ENCODE results near the gene FAM200C. TPM values are rescaled to one million over a fixed set of nuclear protein-coding genes. Genes with fewer than 3 reads are reported as not detected.

The FAM200C gene
- polyA plus RNA-seq, 1 experiment: 5.3 TPM

DNA sequence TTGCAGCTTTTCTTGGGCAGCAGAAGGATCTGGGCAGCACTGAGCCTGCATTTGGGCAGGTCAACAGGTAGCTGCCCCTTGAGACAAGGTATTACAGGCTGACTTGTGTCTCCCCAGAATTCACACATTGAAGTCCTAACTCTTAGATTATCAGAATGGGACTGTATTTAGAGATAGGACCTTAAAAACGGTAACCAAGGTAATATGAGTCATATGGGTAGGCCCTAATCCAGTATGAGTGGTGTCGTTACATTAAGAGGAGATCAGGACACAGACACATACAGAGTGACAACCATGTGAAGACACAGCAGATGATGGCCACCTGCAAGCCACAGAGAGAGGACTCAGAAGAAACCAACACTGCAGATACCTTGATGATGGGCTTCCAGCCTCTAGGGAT is 32.6 kb downstream of the FAM200C start:
- CTCF ChIA-PET: interaction anchor here (2.0 to 2.4 kb wide), 2 partner anchors 24 to 345 kb away, joined by 6 to 9 read pairs; no protein-coding TSS in a partner anchor
- Histone ChIP-seq H3K27ac (ENCODE audit: low read depth, low read length) (no peak overlapping the region), H3K27me3 (ENCODE audit: control insufficient read depth, insufficient read depth, low read length) (no peaks in the 10 kb centered on the region), H3K9me3 (ENCODE audit: control insufficient read depth, insufficient read depth, low read length) (peaks cover 2% of the 10 kb centered on the region; the same call in 1 of the 2 replicates), H3K4me3 (ENCODE audit: low read depth, low read length) (no peak overlapping the region)
- POLR2A ChIA-PET: no interaction called here
- TF ChIP-seq, protein P1, sequence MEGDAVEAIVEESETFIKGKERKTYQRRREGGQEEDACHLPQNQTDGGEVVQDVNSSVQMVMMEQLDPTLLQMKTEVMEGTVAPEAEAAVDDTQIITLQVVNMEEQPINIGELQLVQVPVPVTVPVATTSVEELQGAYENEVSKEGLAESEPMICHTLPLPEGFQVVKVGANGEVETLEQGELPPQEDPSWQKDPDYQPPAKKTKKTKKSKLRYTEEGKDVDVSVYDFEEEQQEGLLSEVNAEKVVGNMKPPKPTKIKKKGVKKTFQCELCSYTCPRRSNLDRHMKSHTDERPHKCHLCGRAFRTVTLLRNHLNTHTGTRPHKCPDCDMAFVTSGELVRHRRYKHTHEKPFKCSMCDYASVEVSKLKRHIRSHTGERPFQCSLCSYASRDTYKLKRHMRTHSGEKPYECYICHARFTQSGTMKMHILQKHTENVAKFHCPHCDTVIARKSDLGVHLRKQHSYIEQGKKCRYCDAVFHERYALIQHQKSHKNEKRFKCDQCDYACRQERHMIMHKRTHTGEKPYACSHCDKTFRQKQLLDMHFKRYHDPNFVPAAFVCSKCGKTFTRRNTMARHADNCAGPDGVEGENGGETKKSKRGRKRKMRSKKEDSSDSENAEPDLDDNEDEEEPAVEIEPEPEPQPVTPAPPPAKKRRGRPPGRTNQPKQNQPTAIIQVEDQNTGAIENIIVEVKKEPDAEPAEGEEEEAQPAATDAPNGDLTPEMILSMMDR (IDR thresholded peaks at IDR 0.05; ENCODE audit: low read depth, low read length): no peak
- DNase-seq (ENCODE audit: low read depth, low spot score): no peak

- Histone ChIP-seq H3K27me3 (ENCODE audit: control insufficient read depth, insufficient read depth, low read length) (no peaks in the 10 kb centered on the region), H3K4me3 (ENCODE audit: low read depth, low read length) (no peak overlapping the region), H3K27ac (ENCODE audit: low read depth, low read length) (no peak overlapping the region), H3K9me3 (ENCODE audit: control insufficient read depth, insufficient read depth, low read length) (peaks cover 2% of the 10 kb centered on the region; the same call in 1 of the 2 replicates)
- ChIA-PET POLR2A (no interaction called here), CTCF (interaction anchor here (2.0 to 2.4 kb wide), 2 partner anchors 25 to 344 kb away, joined by 6 to 9 read pairs; no protein-coding TSS in a partner anchor)
- TF ChIP-seq, protein P1 (IDR thresholded peaks at IDR 0.05; ENCODE audit: low read depth, low read length): no peak
- no peak for DNase-seq (ENCODE audit: low read depth, low spot score)
Observed at GRCh38 chr5:160366230-160366629, 33.6 kb downstream of the FAM200C start.

DNA sequence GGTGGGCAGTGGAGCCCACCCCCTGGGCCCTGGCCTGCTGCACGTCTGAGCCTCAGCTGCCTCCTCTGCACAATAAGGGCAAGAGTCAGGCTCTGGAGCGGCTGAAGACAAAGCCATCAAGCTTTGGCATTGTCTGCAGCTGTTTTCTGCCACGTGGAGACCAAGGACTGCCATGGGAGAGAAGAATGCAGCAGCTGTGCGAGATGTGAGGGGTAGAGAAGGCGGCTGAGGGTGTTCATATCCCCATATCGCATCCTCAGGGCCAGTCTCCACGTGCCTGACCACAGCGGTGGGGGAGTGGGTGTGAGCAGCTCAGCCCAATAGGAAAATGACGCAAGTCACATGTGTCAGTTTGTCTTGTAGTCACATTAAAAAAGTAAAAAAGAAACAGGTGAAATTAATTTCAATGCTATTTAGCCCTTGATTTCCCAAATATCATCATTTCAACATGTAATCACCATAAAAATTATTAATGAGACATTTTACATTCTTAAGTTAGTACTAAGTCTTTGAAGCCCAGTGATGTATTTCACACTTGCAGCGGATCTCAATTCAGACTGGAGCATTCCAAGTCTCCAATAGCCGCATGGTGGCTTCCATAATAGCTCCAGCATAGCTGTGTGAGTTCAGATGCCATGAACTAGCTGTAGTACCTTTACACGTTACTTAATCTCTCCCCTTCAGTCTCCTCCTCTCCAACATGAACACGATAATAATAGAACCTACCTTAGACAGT is 36.0 kb downstream of the FAM200C start:
- ChIA-PET POLR2A (no interaction called here), CTCF (interaction anchor here (1.0 kb wide), 1 partner anchor 27 kb away, joined by 3 read pairs; no protein-coding TSS in a partner anchor)
- Histone ChIP-seq H3K9me3 (ENCODE audit: control insufficient read depth, insufficient read depth, low read length) (peaks cover 2% of the 10 kb centered on the region; the same call in 1 of the 2 replicates), H3K27me3 (ENCODE audit: control insufficient read depth, insufficient read depth, low read length) (no peaks in the 10 kb centered on the region), H3K4me3 (ENCODE audit: low read depth, low read length) (no peak overlapping the region), H3K27ac (ENCODE audit: low read depth, low read length) (no peak overlapping the region)
- no peak for DNase-seq (ENCODE audit: low read depth, low spot score)
- TF ChIP-seq, protein P1 (IDR thresholded peaks at IDR 0.05; ENCODE audit: low read depth, low read length): no peak

DNA sequence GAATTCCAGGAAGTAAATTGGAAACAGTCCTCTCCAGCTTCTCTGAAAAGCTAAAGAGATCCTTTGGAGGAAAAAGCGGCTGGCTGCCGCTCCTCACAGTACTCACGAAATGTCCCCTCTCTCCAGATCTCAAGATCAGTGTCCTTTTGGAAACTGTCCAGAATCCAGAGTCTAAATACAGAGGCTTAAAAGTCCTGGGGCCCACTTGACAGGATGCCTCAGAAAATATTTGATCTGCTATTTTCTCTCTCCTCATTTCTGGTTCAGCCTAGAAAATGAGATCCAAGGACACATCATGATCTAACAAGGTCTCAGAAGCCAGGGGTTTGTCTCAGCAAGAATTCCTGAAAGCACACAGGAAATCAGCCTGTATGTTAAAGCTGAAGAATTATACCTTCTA is 36.6 kb downstream of the FAM200C start:
- DNase-seq (ENCODE audit: low read depth, low spot score): no peak
- TF ChIP-seq, protein P1 (IDR thresholded peaks at IDR 0.05; ENCODE audit: low read depth, low read length): no peak
- ChIA-PET CTCF (no interaction called here), POLR2A (interaction anchor here (0.5 kb wide), 1 partner anchor 363 kb away, joined by 5 read pairs; no protein-coding TSS in a partner anchor)
- no peak overlapping the region for H3K4me3 ChIP-seq (ENCODE audit: low read depth, low read length)
- H3K27me3 ChIP-seq (ENCODE audit: control insufficient read depth, insufficient read depth, low read length): no peaks in the 10 kb centered on the region
- no peak overlapping the region for H3K27ac ChIP-seq (ENCODE audit: low read depth, low read length)
- H3K9me3 ChIP-seq (ENCODE audit: control insufficient read depth, insufficient read depth, low read length): no peaks in the 10 kb centered on the region

DNA sequence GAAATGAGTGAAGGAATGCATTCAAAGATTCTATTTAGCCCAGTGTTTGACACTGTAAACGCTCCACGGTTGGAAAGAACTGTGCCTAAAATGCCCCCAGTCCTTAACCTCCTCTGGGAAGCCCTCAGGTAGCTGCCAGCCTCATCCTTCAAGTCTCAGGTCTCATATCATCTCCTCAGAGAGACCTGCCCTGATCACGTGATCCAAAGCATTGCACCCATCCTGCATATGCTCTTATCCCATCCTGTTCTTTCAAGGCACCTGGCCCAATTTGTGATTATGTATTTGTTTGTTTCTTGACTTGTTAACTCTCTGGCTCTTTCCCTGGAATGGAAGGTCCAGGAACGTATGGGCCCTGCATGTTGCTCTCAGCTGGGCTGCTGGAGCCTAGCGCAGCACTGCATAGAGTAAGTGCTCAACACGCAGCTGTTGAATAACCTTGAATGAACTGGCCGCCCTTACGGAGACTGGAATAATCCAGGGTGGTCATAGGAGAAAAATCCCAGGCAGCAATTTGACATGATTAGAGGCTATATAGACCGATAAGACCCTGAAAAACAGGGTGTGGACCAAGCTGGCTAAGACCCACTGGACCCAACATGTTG is 38.1 kb downstream of the FAM200C start:
- DNase-seq (ENCODE audit: low read depth, low spot score): no peak
- POLR2A ChIA-PET: no interaction called here
- no peaks in the 10 kb centered on the region for H3K27me3 ChIP-seq (ENCODE audit: control insufficient read depth, insufficient read depth, low read length)
- no peak overlapping the region for H3K27ac ChIP-seq (ENCODE audit: low read depth, low read length)
- H3K4me3 ChIP-seq (ENCODE audit: low read depth, low read length): no peak overlapping the region
- no peaks in the 10 kb centered on the region for H3K9me3 ChIP-seq (ENCODE audit: control insufficient read depth, insufficient read depth, low read length)
- CTCF ChIA-PET: interaction anchor here (3.5 kb wide), 1 partner anchor 340 kb away, joined by 21 read pairs; no protein-coding TSS in a partner anchor
- TF ChIP-seq, protein P1 (IDR thresholded peaks at IDR 0.05; ENCODE audit: low read depth, low read length): no peak
